HepG2 (cell line): ENCODE measurements around the gene AXIN1. TPM values are rescaled to one million over a fixed set of nuclear protein-coding genes. Genes with fewer than 3 reads are reported as not detected.

Source experiments
- IRF1 ChIP-seq: sonication (generic); formaldehyde crosslinking; IDR thresholded peaks from 2 replicates; pipeline ENCODE4 v1.4.0; 2020; ENCODE audit warnings: low read depth, mild to moderate bottlenecking, missing genetic modification reagents
- ISL2 ChIP-seq: sonication (generic); formaldehyde crosslinking; IDR thresholded peaks from 2 replicates; pipeline ENCODE4 v1.5.0; 2020; ENCODE audit warnings: missing genetic modification reagents
- KAT2B ChIP-seq: fragments of 150-350 bp; IDR thresholded peaks from 2 replicates; pipeline ENCODE4 v1.6.1; 2014; ENCODE audit warnings: low read depth, low read length, borderline replicate concordance
- MLXIP ChIP-seq: sonication (generic); formaldehyde crosslinking; IDR thresholded peaks from 2 replicates; pipeline ENCODE4 v1.9.0; 2021; ENCODE audit warnings: missing genetic modification reagents, borderline replicate concordance
- MTERF4 ChIP-seq: sonication (generic); formaldehyde crosslinking; IDR thresholded peaks from 2 replicates; pipeline ENCODE4 v1.8.0; 2023; ENCODE audit warnings: mild to moderate bottlenecking, missing genetic modification reagents
- NCOA2 ChIP-seq: sonication (generic); formaldehyde crosslinking; IDR thresholded peaks from 2 replicates; pipeline ENCODE4 v1.8.0; 2022; ENCODE audit warnings: inconsistent platforms
- NR2C2 ChIP-seq: sonication (generic); formaldehyde crosslinking; IDR thresholded peaks from 2 replicates; pipeline ENCODE4 v1.4.0; 2020; ENCODE audit warnings: missing genetic modification reagents, mild to moderate bottlenecking, moderate library complexity, borderline replicate concordance
- SRF ChIP-seq: IDR thresholded peaks from 2 replicates; pipeline ENCODE4 v1.6.1; 2011; ENCODE audit warnings: mild to moderate bottlenecking, low read depth, low read length, moderate library complexity
- TOE1 ChIP-seq: sonication (generic); formaldehyde crosslinking; IDR thresholded peaks from 2 replicates; pipeline ENCODE4 v1.4.0; 2020; ENCODE audit warnings: mild to moderate bottlenecking, missing genetic modification reagents
- U2AF2 ChIP-seq: fragments of 200-400 bp; formaldehyde crosslinking; IDR thresholded peaks from 2 replicates; pipeline ENCODE4 v1.6.1; 2017; ENCODE audit warnings: low read depth, mild to moderate bottlenecking, low read length
- ZBTB10 ChIP-seq: sonication (generic); formaldehyde crosslinking; IDR thresholded peaks from 2 replicates; pipeline ENCODE4 v1.4.0; 2020; ENCODE audit warnings: missing genetic modification reagents, borderline replicate concordance
- ZBTB26 ChIP-seq: IDR thresholded peaks from 2 replicates; pipeline ENCODE4 v1.6.1; 2016; ENCODE audit warnings: missing compliant biosample characterization, missing genetic modification reagents, borderline replicate concordance
- ZNF30 ChIP-seq: sonication (generic); formaldehyde crosslinking; IDR thresholded peaks from 2 replicates; pipeline ENCODE4 v1.5.0; 2020; ENCODE audit warnings: mild to moderate bottlenecking, missing genetic modification reagents
- ZNF335 ChIP-seq: sonication (generic); formaldehyde crosslinking; IDR thresholded peaks from 2 replicates; pipeline ENCODE4 v1.4.0; 2020; ENCODE audit warnings: missing genetic modification reagents
- ZNF33B ChIP-seq: sonication (generic); formaldehyde crosslinking; IDR thresholded peaks from 2 replicates; pipeline ENCODE4 v1.5.1; 2020; ENCODE audit warnings: mild to moderate bottlenecking, missing genetic modification reagents
- ZNF350 ChIP-seq: sonication (generic); formaldehyde crosslinking; IDR thresholded peaks from 2 replicates; pipeline ENCODE4 v1.4.0; 2020; ENCODE audit warnings: mild to moderate bottlenecking, low read depth, missing genetic modification reagents, borderline replicate concordance
- ZNF501 ChIP-seq: sonication (generic); formaldehyde crosslinking; IDR thresholded peaks from 2 replicates; pipeline ENCODE4 v1.5.1; 2020; ENCODE audit warnings: mild to moderate bottlenecking, moderate library complexity, missing genetic modification reagents
- ZNF660 ChIP-seq: sonication (generic); formaldehyde crosslinking; IDR thresholded peaks from 2 replicates; pipeline ENCODE4 v1.5.1; 2020; ENCODE audit warnings: mild to moderate bottlenecking, low read depth, missing genetic modification reagents, borderline replicate concordance
- ZNF772 ChIP-seq: sonication (generic); formaldehyde crosslinking; IDR thresholded peaks from 2 replicates; pipeline ENCODE4 v1.5.0; 2020; ENCODE audit warnings: mild to moderate bottlenecking, missing genetic modification reagents
- ZNF790 ChIP-seq: sonication (generic); formaldehyde crosslinking; IDR thresholded peaks from 2 replicates; pipeline ENCODE4 v1.8.0; 2022; ENCODE audit warnings: missing genetic modification reagents, mild to moderate bottlenecking, borderline replicate concordance
- ZSCAN20 ChIP-seq: sonication (generic); formaldehyde crosslinking; IDR thresholded peaks from 2 replicates; pipeline ENCODE4 v1.4.0; 2020; ENCODE audit warnings: missing genetic modification reagents, mild to moderate bottlenecking, borderline replicate concordance
- polyA plus RNA-seq, 8 experiments: library from polyadenylated mRNA; depleted of rRNA in 3 of 8; stranded (reverse) in 7 of 8; unstranded in 1 of 8; fragments of >200 nt; fragmentation: Illumina TruSeq in 4 of 8; extraction: Trizol in 4 of 8; gene quantifications; 2 replicates each; pipeline versions ENCODE4 v1.2.1 to v1.2.3, GENCODE V29; 2011 to 2016; ENCODE audit warnings: low read depth in 4 of 8, missing spikeins in 1 of 8, mixed read lengths in 1 of 8; ENCODE audit not compliant: insufficient read depth in 1 of 8
- total RNA-seq, 5 experiments: library from RNA; depleted of rRNA; stranded (reverse); fragments of >200 nt; fragmentation: Illumina TruSeq; extraction: Trizol; gene quantifications; 2 replicates each; pipeline ENCODE4 v1.2.3, GENCODE V29; 2016; ENCODE audit warnings: low read depth in 1 of 5

The AXIN1 gene
- total and polyA plus RNA-seq, 2 of the 13 experiments (the other 11 are each of a cell fraction or from before 2014, with no cell fraction given): 24.0 to 26.0 TPM

GRCh38 chr16:359067-359763 is 6.7 kb upstream of the AXIN1 start (continued):
- TF ChIP-seq ZNF33B (CRISPR knock-in tag) (no peak), TOE1 (CRISPR knock-in tag) (no peak), ZBTB26 (CRISPR knock-in tag) (no peak), SRF (no peak), IRF1 (CRISPR knock-in tag) (no peak), U2AF2 (no peak), KAT2B (no peak), ZNF30 (CRISPR knock-in tag) (no peak), ZSCAN20 (CRISPR knock-in tag) (no peak), MLXIP (CRISPR knock-in tag) (no peak), ZNF501 (CRISPR knock-in tag) (peak; percentile 75), ZNF790 (CRISPR knock-in tag) (no peak), NR2C2 (peak; percentile 94), ZNF350 (CRISPR knock-in tag) (peak; percentile 44; the same call in 1 of the 2 replicates), ZNF660 (CRISPR knock-in tag) (no peak), ZNF335 (no peak), NCOA2 (0 out of 2 replicates have a peak, but pooled peaks have one; percentile 21), ISL2 (CRISPR knock-in tag) (no peak), MTERF4 (CRISPR knock-in tag) (no peak), ZNF772 (CRISPR knock-in tag) (peak; percentile 40; the same call in 1 of the 2 replicates), ZBTB10 (CRISPR knock-in tag) (no peak)
